Glutamatergic neuron (in vitro differentiated cells): ENCODE data around the gene PIPOX. TPM values are rescaled to one million over a fixed set of nuclear protein-coding genes. Genes with fewer than 3 reads are reported as not detected.

Source experiments
- DNase-seq: peaks from one replicate; pipeline ENCODE4 v3.0.0; 2022
- H3K27ac Mint-ChIP-seq: one replicate; pipeline ENCODE4 v1.8.0; 2020; ENCODE audit warnings: mild to moderate bottlenecking, mixed read lengths, inconsistent platforms; ENCODE audit not compliant: unreplicated experiment
- H3K27me3 Mint-ChIP-seq: one replicate; pipeline ENCODE4 v1.8.0; 2020; ENCODE audit warnings: mild to moderate bottlenecking, moderate library complexity, mixed read lengths, inconsistent platforms; ENCODE audit not compliant: unreplicated experiment
- H3K36me3 Mint-ChIP-seq: one replicate; pipeline ENCODE4 v1.8.0; 2020; ENCODE audit warnings: mild to moderate bottlenecking, mixed read lengths, inconsistent platforms; ENCODE audit not compliant: unreplicated experiment
- H3K4me1 Mint-ChIP-seq: one replicate; pipeline ENCODE4 v1.8.0; 2020; ENCODE audit warnings: mild to moderate bottlenecking, low read depth, mixed read lengths, inconsistent platforms; ENCODE audit not compliant: unreplicated experiment
- H3K4me3 Mint-ChIP-seq: one replicate; pipeline ENCODE4 v1.8.0; 2020; ENCODE audit warnings: mild to moderate bottlenecking, mixed read lengths, inconsistent platforms; ENCODE audit not compliant: unreplicated experiment
- H3K9me3 Mint-ChIP-seq: one replicate; pipeline ENCODE4 v1.8.0; 2020; ENCODE audit warnings: mild to moderate bottlenecking, moderate library complexity, mixed read lengths, inconsistent platforms; ENCODE audit not compliant: unreplicated experiment
- CTCF ChIP-seq: fragments of 200-600 bp; sonication (generic); IDR thresholded peaks from one replicate; pipeline ENCODE4 v1.5.0; 2021; ENCODE audit not compliant: partially characterized antibody, unreplicated experiment
- total RNA-seq: library from RNA; stranded (reverse); fragmentation: NEBNext Ultra II Directional; extraction: Animal tissue kit (Norgen Biotek cat#: 25700); gene quantifications from one replicate; pipeline ENCODE4 v1.2.1, GENCODE V29; 2021; ENCODE audit not compliant: unreplicated experiment

PIPOX gene
- total RNA-seq, 1 donor from 2014 or later, result 1.4 TPM

GRCh38 chr17:29010586-29010985 lies 32.4 kb upstream of the PIPOX start:
- Mint-ChIP-seq H3K27ac (no peak overlapping the region), H3K27me3 (peaks cover 7% of the 10 kb centered on the region), H3K9me3 (no peaks in the 10 kb centered on the region), H3K4me3 (no peak overlapping the region), H3K4me1 (peaks cover 15% of the 10 kb centered on the region), H3K36me3 (no peaks in the 10 kb centered on the region)
- no peak for DNase-seq
- no peak for TF ChIP-seq CTCF

- H3K4me3 Mint-ChIP-seq, result no peak overlapping the region
- DNase-seq, result no peak
- no peaks in the 10 kb centered on the region for H3K36me3 Mint-ChIP-seq
- H3K27me3 Mint-ChIP-seq, result peaks cover 5% of the 10 kb centered on the region
- no peaks in the 10 kb centered on the region for H3K9me3 Mint-ChIP-seq
- no peak for TF ChIP-seq CTCF
- H3K4me1 Mint-ChIP-seq, result peaks cover 7% of the 10 kb centered on the region
- H3K27ac Mint-ChIP-seq, result no peak overlapping the region
Measured at GRCh38 chr17:29012535-29012934, 30.4 kb upstream of the PIPOX start.

- no peak for TF ChIP-seq CTCF
- Mint-ChIP-seq H3K4me1 (peaks cover 13% of the 10 kb centered on the region), H3K36me3 (no peaks in the 10 kb centered on the region), H3K4me3 (no peak overlapping the region), H3K27me3 (peaks cover 7% of the 10 kb centered on the region), H3K9me3 (no peaks in the 10 kb centered on the region), H3K27ac (no peak overlapping the region)
- no peak for DNase-seq
Measured at GRCh38 chr17:29014716-29015115, 28.2 kb upstream of the PIPOX start.

- no peak for TF ChIP-seq CTCF
- Mint-ChIP-seq H3K27me3 (peaks cover 6% of the 10 kb centered on the region), H3K36me3 (no peaks in the 10 kb centered on the region), H3K4me1 (peaks cover 16% of the 10 kb centered on the region), H3K27ac (no peak overlapping the region), H3K4me3 (no peak overlapping the region), H3K9me3 (no peaks in the 10 kb centered on the region)
- DNase-seq, result no peak
Measured at GRCh38 chr17:29016345-29017210, 26.4 kb upstream of the PIPOX start.

GRCh38 chr17:29018788-29019474 lies 24.0 kb upstream of the PIPOX start:
- H3K27ac Mint-ChIP-seq, result no peak overlapping the region
- peaks cover 16% of the 10 kb centered on the region for H3K4me1 Mint-ChIP-seq
- DNase-seq, result no peak
- TF ChIP-seq CTCF, result no peak
- H3K27me3 Mint-ChIP-seq, result peaks cover 6% of the 10 kb centered on the region
- H3K9me3 Mint-ChIP-seq, result no peaks in the 10 kb centered on the region
- no peaks in the 10 kb centered on the region for H3K36me3 Mint-ChIP-seq
- H3K4me3 Mint-ChIP-seq, result peak overlapping the region; percentile 35
